Adrenal gland (tissue), 5 donors: ENCODE measurements around the gene CNRIP1.

Source experiments
- POLR2A ChIP-seq, 2 donors: fragments of 450-650 bp; IDR thresholded peaks; one replicate each; pipeline ENCODE4 v1.6.1; 2017; ENCODE audit warnings: antibody characterized with exemption in 2 of 2, mild to moderate bottlenecking in 2 of 2, moderate library complexity in 1 of 2
- TF ChIP-seq, protein P1 (sequence below), 6 experiments: fragments of 450-650 bp in 4 of 6; fragments of 200-600 bp in 2 of 6; sonication (generic) in 1 of 6; IDR thresholded peaks; 1 replicate in 5 of 6; 2 replicates in 1 of 6; pipeline versions ENCODE4 v1.5.1 to v1.8.0; 2016 to 2021; ENCODE audit warnings: antibody characterized with exemption in 6 of 6, mild to moderate bottlenecking in 2 of 6, moderate library complexity in 1 of 6
- donor health status: DM: no; HTN: no; CAD: no.

DNA sequence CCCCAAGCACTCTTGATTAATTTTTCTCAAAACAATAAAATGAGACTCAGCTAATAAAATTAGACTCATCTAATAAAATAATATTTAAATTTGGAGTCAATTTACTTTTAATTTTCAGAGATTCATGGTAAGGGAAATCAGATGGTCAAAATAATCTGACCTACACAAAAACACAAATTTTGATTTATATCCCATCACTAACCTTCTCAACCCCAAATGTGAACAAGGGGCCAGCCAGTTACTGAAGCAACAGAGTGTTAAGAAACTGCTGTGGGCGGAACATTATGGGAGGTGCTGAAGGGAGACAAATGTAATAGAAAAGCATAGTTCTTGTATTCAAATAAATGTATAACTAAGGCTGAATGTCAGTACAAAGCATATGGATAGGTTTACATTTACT lies 39.0 kb downstream of the CNRIP1 start:
- TF ChIP-seq POLR2A (IDR thresholded peaks at IDR 0.05), result no peak
- TF ChIP-seq, protein P1, sequence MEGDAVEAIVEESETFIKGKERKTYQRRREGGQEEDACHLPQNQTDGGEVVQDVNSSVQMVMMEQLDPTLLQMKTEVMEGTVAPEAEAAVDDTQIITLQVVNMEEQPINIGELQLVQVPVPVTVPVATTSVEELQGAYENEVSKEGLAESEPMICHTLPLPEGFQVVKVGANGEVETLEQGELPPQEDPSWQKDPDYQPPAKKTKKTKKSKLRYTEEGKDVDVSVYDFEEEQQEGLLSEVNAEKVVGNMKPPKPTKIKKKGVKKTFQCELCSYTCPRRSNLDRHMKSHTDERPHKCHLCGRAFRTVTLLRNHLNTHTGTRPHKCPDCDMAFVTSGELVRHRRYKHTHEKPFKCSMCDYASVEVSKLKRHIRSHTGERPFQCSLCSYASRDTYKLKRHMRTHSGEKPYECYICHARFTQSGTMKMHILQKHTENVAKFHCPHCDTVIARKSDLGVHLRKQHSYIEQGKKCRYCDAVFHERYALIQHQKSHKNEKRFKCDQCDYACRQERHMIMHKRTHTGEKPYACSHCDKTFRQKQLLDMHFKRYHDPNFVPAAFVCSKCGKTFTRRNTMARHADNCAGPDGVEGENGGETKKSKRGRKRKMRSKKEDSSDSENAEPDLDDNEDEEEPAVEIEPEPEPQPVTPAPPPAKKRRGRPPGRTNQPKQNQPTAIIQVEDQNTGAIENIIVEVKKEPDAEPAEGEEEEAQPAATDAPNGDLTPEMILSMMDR (IDR thresholded peaks at IDR 0.05), result no peak
